PC-3 (cell line): ENCODE measurements around the gene LAIR2. TPM values are rescaled to one million over a fixed set of nuclear protein-coding genes. Genes with fewer than 3 reads are reported as not detected.
"Not testable (repeated sequence)": the region's sequence is repeated elsewhere in the genome, so short reads cannot be mapped to it uniquely, and the experiment has no call there.

Source experiments
- ATAC-seq: fragments of 200-7000 bp; cut with Tn5 transposase; 2 replicates; pipeline ENCODE4 v1.9.1; 2020; ENCODE audit warnings: mild to moderate bottlenecking, moderate library complexity
- BruUV-seq: library from RNA; stranded (reverse); fragments of 400-500 nt; replicated peaks from 2 replicates; lab custom pipeline; 2021; lab: Mats Ljungman, UMichigan
- CTCF ChIA-PET: fragments of 300-600 bp; sonication (Branson Sonifier 250); formaldehyde crosslinking; loops from one replicate; lab custom pipeline; 2022; ENCODE audit warnings: antibody characterized with exemption; lab: Charles Lee
- POLR2A ChIA-PET: fragments of 300-600 bp; sonication (Branson Sonifier 250); formaldehyde crosslinking; loops from one replicate; lab custom pipeline; 2022; ENCODE audit warnings: antibody characterized with exemption; ENCODE audit not compliant: unreplicated experiment; lab: Charles Lee
- DNase-seq: peaks from one replicate; pipeline ENCODE4 v3.0.0-alpha.2; 2015
- H2AFZ ChIP-seq: fragments of 300-600 bp; sonication (generic); 2 replicates; pipeline ENCODE4 v1.6.0; 2016; ENCODE audit warnings: antibody characterized with exemption, low read length
- H3F3A ChIP-seq: fragments of 300-600 bp; sonication (generic); one replicate; pipeline ENCODE4 v1.6.0; 2017; ENCODE audit warnings: antibody characterized with exemption, low read length, control low read depth, mild to moderate bottlenecking; ENCODE audit not compliant: unreplicated experiment
- H3K27ac ChIP-seq: fragments of 300-600 bp; sonication (generic); 2 replicates; pipeline ENCODE4 v1.5.1; 2016; ENCODE audit warnings: mild to moderate bottlenecking, low read length
- H3K27me3 ChIP-seq: fragments of 300-600 bp; sonication (generic); 2 replicates; pipeline ENCODE4 v1.6.1; 2016; ENCODE audit warnings: low read length, mixed read lengths
- H3K36me3 ChIP-seq: fragments of 300-600 bp; sonication (generic); 2 replicates; pipeline ENCODE4 v1.6.1; 2016; ENCODE audit warnings: low read depth, mixed run types, low read length, mixed read lengths
- H3K4me1 ChIP-seq: fragments of 300-600 bp; sonication (generic); 2 replicates; pipeline ENCODE4 v1.5.1; 2016; ENCODE audit warnings: low read length; ENCODE audit not compliant: insufficient read depth
- H3K4me2 ChIP-seq: fragments of 300-600 bp; sonication (generic); 2 replicates; pipeline ENCODE4 v1.6.0; 2016; ENCODE audit warnings: low read length
- H3K4me3 ChIP-seq: fragments of 300-600 bp; sonication (generic); 2 replicates; pipeline ENCODE4 v1.5.1; 2016; ENCODE audit warnings: mild to moderate bottlenecking, low read length, mixed read lengths
- H3K79me2 ChIP-seq: fragments of 300-600 bp; sonication (generic); 2 replicates; pipeline ENCODE4 v1.6.1; 2017; ENCODE audit warnings: low read length, mixed read lengths
- H3K9ac ChIP-seq: fragments of 300-600 bp; sonication (generic); 2 replicates; pipeline ENCODE4 v1.6.0; 2016; ENCODE audit warnings: mild to moderate bottlenecking, low read length
- H3K9me2 ChIP-seq: fragments of 300-600 bp; sonication (generic); replicated peaks from 2 replicates; pipeline ENCODE4 v1.6.1; 2016; ENCODE audit warnings: mixed run types, low read length, mixed read lengths
- H3K9me3 ChIP-seq: fragments of 300-600 bp; sonication (generic); 2 replicates; pipeline ENCODE4 v1.6.1; 2016; ENCODE audit warnings: low read length, mixed read lengths
- H4K20me1 ChIP-seq: fragments of 300-600 bp; sonication (generic); 2 replicates; pipeline ENCODE4 v1.6.1; 2016; ENCODE audit warnings: low read length, mixed read lengths
- EZH2 ChIP-seq: fragments of 300-600 bp; sonication (generic); IDR thresholded peaks from one replicate; pipeline ENCODE4 v1.6.1; 2017; ENCODE audit warnings: antibody characterized with exemption, mild to moderate bottlenecking, low read length; ENCODE audit not compliant: unreplicated experiment
- EZH2phosphoT487 ChIP-seq: fragments of 300-600 bp; sonication (generic); IDR thresholded peaks from 2 replicates; pipeline ENCODE4 v1.6.1; 2018; ENCODE audit warnings: mild to moderate bottlenecking, antibody characterized with exemption, low read length, borderline replicate concordance
- intact Hi-C: fragments of 100-400 bp; cut with micrococcal nuclease; formaldehyde crosslinking; loops from 2 replicates; pipeline ENCODE4 v1.9.0; 2023
- total RNA-seq: library from RNA; depleted of rRNA; stranded (reverse); fragments of >200 nt; gene quantifications from 2 replicates; pipeline ENCODE4 v1.2.3, GENCODE V29; 2014
- TF ChIP-seq, protein P1 (sequence below): fragments of 300-600 bp; sonication (generic); conservative IDR thresholded peaks from 2 replicates; pipeline ENCODE4 v1.5.1; 2017; ENCODE audit warnings: antibody characterized with exemption, low read depth, mild to moderate bottlenecking, low read length

LAIR2 gene
- total RNA-seq, 1 experiment from 2014 or later = not detected

DNA sequence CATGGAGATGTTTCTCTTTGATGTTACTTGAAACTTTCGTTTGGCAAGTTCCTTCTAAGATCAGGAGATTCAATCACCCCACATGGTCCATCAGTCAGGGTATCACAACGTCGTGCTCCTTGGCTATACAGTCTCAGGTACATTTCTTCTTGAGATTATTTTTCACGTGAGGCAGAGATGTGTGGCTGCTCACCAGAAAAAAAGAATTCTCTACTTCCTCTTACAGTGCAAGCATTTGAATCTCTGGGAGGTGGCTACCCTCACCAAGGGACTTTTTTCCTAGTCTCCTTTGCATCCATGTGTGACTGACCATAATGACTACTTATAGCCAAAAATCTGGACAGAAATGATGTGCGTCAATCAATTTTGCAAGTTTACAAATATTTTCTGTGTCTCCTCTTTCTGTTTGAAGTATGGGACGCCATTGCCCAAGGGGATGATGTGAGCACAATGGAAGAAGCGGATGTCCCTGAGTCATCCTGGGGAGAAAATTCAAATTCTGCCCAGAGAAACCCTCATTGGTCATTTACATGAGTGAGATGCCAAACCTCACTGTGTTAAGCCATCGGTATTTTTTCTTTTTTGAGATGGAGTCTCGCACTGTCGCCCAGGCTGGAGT is 8.6 kb upstream of the LAIR2 start:
- TF ChIP-seq, protein P1, sequence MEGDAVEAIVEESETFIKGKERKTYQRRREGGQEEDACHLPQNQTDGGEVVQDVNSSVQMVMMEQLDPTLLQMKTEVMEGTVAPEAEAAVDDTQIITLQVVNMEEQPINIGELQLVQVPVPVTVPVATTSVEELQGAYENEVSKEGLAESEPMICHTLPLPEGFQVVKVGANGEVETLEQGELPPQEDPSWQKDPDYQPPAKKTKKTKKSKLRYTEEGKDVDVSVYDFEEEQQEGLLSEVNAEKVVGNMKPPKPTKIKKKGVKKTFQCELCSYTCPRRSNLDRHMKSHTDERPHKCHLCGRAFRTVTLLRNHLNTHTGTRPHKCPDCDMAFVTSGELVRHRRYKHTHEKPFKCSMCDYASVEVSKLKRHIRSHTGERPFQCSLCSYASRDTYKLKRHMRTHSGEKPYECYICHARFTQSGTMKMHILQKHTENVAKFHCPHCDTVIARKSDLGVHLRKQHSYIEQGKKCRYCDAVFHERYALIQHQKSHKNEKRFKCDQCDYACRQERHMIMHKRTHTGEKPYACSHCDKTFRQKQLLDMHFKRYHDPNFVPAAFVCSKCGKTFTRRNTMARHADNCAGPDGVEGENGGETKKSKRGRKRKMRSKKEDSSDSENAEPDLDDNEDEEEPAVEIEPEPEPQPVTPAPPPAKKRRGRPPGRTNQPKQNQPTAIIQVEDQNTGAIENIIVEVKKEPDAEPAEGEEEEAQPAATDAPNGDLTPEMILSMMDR = no peak
- TF ChIP-seq EZH2phosphoT487 (no peak), EZH2 (no peak)
- Histone ChIP-seq H3K27ac (no peak overlapping the region), H3K36me3 (no peaks in the 10 kb centered on the region), H4K20me1 (no peaks in the 10 kb centered on the region), H3K9me2 (no peaks in the 10 kb centered on the region), H3K79me2 (no peaks in the 10 kb centered on the region), H3K9me3 (no peaks in the 10 kb centered on the region), H3K27me3 (peaks cover 86% of the 10 kb centered on the region), H3K4me3 (no peak overlapping the region), H3K9ac (no peak overlapping the region), H3K4me1 (no peaks in the 10 kb centered on the region), H3K4me2 (no peak overlapping the region), H3F3A (no peaks in the 10 kb centered on the region), H2AFZ (no peak overlapping the region)
- no TSS peak for BruUV-seq
- no peak for ATAC-seq
- ChIA-PET CTCF (no interaction called here), POLR2A (no interaction called here)
- intact Hi-C loops = no loop called here
- no peak for DNase-seq

DNA sequence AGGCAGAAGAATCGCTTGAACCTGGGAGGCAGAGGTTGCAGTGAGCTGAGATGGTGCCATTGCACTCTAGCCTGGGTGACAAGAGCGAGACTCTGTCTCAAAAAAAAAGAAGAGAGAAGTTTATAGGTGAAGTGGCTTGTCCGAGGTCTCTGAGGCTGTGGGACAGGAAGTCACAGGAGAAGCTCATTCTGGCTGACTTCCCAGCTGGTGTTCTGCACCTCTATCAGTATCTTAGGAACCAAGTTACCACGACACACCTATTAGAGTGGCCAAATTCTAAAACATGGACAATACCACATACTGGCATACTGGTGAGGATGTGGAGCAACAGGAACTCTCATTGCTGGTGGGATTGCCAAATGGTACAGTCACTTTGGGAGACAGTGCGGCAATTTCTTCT is 7.3 kb upstream of the LAIR2 start:
- H3K27ac ChIP-seq, H3K79me2 ChIP-seq, H3K4me1 ChIP-seq, H3K36me3 ChIP-seq, CTCF ChIA-PET, H3F3A ChIP-seq, H3K9me2 ChIP-seq, H3K9me3 ChIP-seq, intact Hi-C loops, H3K9ac ChIP-seq, DNase-seq, H4K20me1 ChIP-seq, H3K4me2 ChIP-seq, ATAC-seq, BruUV-seq, POLR2A ChIA-PET, H3K4me3 ChIP-seq, H2AFZ ChIP-seq: not testable (repeated sequence)
- peaks cover 83% of the 10 kb centered on the region for H3K27me3 ChIP-seq

DNA sequence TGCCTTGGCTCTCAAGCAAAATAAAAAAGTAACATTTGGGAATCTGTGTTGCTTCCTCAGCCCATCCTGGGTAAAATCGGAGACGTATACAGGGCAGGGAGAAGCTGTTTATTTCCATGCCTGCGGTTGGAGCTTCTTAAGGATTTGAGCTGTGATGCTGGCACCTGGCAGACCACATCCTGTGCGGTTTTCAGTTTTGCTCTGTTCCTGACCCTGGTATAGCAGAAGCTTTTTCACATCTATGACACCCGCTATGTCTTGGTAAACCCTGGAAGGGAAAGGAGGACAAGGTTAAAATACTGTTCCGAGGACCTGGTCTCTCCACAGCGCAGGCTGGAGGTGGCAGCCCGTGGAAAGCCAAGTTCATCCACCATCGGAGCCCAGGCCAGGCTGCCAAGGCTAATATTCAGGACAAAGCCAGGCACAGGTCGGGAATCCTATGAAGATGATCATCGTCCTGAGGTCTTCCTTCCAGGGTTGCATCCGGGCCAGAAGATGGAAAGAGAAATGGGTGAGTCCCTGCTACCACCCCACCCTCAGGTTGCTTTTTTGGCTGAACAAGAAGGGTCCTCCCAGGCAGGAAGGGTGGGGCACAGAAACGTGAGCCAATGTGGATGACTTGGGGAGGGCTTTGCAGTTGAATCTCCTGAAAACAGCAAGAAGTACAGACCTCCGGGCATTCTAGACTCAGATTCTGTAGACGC is 4.7 kb upstream of the LAIR2 start:
- H3K27ac ChIP-seq, H3K79me2 ChIP-seq, H3K36me3 ChIP-seq, H3K9me2 ChIP-seq, H3K4me1 ChIP-seq, H2AFZ ChIP-seq, intact Hi-C loops, H3F3A ChIP-seq, H3K4me3 ChIP-seq, ATAC-seq, POLR2A ChIA-PET, H3K9ac ChIP-seq, H3K4me2 ChIP-seq, DNase-seq, CTCF ChIA-PET, H3K9me3 ChIP-seq, BruUV-seq, H4K20me1 ChIP-seq: not testable (repeated sequence)
- peaks cover 77% of the 10 kb centered on the region for H3K27me3 ChIP-seq

DNA sequence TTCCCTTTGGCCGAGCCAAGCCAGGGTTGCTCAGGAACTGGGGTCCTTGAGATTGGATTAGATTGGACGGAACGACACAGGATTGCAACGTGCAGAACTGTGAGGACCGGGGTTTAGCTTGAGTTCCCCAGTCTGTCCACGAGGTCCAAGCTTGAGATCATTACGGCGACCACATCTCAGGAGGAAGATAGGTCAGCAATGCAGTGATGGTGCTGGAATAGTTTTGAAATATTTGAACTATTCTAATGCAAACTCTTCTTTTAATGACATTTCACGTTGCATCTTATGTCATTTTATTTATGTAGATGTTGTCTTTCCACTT is 4.2 kb upstream of the LAIR2 start:
- H3K4me1 ChIP-seq, H3K27ac ChIP-seq, POLR2A ChIA-PET, ATAC-seq, H3K9ac ChIP-seq, H3K9me2 ChIP-seq, H4K20me1 ChIP-seq, H3K9me3 ChIP-seq, H3K4me2 ChIP-seq, DNase-seq, H3K36me3 ChIP-seq, H2AFZ ChIP-seq, H3F3A ChIP-seq, H3K79me2 ChIP-seq, BruUV-seq, H3K4me3 ChIP-seq, intact Hi-C loops, CTCF ChIA-PET: not testable (repeated sequence)
- H3K27me3 ChIP-seq = peaks cover 78% of the 10 kb centered on the region

DNA sequence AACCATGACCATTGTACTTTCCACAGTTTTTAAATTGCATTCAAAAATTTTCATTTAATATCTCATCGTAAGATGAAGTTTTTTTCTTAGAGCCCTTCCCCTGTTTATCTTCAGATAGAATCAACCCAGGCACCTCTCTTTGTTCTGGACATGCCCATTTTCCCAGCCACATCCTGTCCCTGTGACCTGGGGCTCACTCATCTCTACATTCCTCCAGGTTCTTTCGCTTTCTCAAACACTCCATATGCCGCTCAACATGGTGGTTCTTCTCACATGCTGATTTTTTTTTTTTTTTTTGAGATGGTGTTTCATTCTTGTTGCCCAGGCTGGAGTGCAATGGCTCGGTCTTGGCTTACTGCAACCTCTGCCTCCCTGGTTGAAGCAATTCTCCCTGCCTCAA is 2.9 kb downstream of the LAIR2 start:
- ATAC-seq, POLR2A ChIA-PET, H3K9ac ChIP-seq, H3F3A ChIP-seq, intact Hi-C loops, H2AFZ ChIP-seq, H3K4me1 ChIP-seq, H3K36me3 ChIP-seq, DNase-seq, H3K4me2 ChIP-seq, H3K4me3 ChIP-seq, CTCF ChIA-PET, BruUV-seq, H3K9me2 ChIP-seq, H4K20me1 ChIP-seq, H3K79me2 ChIP-seq, H3K9me3 ChIP-seq, H3K27ac ChIP-seq: not testable (repeated sequence)
- H3K27me3 ChIP-seq = peaks cover 58% of the 10 kb centered on the region
